Measurements from ENCODE around the gene FILIP1L.

Gene FILIP1L

DNA sequence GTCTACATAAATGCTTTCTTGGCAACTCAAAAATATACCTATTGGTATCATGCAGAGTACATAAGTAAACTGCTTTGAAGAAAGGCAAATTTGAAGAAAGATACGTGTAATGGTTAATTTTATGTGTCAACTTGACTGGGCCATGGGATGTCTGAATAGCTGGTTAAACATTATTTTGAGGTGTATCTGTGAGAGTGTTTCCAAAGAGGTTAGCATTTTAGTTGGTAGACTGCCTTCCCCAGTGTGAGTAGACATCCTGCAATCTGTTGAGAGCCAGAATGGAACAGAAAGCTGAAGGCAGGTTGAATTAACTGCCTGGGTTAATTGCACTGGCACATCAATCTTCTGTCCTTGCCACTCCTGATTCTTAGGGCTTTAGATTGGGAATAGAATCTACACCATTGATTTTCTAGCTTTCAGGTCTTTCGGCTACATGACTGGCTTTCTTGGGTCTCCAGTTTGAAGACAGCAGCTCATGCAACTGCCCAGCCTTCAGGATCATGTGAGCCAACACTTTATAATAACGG is 198.3 kb downstream of the FILIP1L start:
- DNase-seq = no peak

DNA sequence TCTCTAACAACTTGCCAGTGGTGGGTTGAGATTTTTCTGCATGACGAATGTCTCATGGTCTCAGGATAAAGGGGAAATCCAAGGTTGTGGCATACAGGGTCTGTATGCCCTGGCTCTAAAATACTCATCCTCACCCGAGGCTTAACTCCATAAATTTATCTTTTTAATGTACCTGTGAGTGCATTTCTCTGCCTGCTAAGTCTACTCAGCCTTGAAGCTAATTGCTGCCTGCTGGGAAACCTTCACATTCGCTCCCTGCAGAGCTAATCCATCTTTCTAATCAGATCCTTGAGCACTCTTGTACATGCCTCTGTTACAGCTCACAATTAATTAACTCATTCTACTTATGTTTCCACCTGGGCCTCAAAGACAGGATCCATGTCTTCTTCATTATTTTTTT is 202.9 kb downstream of the FILIP1L start:
- no peak for DNase-seq

DNA sequence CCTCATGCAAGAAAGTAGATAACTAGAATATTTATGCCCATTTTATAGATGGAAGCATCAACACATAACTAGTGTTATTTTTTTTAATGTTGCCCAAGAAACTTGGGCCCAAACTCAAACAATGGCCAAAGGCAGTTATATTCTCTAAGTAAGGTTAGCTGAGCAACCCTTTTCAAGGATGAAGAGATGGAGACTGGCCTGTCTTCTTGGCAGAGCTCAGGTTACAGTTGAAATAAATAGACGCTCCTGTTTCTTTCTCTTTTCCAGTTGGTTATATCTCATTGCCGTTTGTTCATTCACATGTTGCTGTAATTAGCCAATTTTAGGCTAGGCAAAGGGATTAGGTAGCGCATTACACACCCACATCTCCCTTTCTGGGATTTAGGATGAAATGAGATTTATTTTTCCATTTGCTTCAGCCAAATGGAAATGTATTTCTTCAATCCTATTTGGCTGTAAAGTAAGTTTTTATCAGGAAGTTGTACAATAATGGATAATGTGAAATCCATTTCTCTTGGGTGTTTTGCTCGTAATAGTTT is 203.5 kb downstream of the FILIP1L start:
- DNase-seq = no peak

DNA sequence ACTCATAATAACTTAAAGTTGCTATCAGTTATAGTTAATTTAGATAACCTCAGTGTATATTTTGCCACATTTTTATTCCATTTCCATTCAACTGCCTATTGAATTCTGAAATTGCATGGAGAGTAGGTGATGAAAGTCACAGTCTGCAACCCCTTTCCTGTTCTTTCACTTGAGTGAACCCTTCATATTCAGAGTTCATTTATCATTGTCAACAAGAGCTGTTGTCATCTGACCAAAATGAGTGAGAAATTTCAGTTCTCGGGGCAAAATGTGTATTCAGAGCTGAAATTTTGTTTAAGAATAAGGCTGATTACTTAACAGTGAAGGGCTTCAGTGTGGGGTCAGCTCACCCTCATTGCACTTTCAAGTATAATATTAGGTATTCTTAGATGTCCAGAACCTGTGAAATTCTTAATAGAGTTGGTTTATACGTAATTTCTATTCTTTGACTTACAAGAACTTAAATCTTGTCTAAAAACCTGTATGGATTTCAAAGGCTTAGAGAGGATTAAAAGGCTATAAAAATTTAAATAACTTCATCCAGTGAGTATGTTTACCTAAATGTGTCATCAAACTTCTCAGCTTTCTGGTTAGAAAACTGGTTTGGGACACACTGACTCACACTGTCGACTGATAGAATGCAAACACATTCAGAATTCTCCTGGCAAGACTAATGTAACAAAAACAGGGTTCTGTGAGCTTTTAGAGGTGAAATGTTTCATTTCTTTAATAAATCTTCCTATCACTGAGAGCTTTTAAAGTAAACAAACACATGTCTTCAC is 204.4 kb downstream of the FILIP1L start:
- DNase-seq = no peak

DNA sequence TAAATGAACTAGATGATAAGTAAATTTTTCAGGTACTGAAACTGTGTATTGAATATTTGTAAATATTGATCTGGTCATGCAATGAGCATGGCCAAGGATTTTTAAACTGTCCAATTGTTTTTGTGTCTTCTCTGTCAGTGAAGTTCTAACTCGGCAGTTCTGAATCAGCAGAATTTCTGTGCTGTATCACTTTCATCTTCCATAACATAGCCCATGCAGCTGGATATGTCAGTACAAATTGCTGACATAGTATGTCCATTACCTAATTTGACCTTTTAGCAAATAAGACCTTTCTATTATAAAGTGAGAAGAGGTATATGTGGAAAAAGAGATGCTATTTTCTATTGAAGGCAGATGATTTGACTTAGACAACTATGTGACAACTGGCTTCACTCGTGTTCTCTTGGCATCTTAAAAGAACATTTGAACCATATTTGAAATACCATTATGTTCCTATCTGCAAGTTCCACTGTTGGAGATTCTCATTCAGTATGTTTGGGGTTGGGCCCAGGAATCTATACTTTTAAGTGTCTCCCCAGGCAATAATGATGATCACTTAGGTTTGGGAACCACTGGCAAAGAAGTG is 206.2 kb downstream of the FILIP1L start:
- no peak for DNase-seq

DNA sequence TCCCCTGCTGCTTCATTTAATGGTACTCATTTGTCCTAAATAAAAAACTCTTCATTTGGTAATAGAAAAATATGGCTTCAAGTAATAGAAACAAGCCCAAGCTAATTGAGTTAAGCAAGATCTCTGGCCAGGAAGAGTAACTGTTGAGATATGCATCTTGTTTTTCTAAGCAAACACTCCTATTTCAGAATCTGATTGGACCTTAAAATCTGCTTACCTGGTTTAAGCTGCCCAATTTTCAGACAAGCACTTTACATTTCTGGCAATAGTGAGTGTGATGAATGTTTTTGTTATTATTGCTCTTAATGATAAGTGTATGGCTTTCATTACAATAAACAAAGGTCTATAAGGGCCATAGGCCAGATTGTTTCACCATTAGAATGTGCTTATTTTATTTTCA is 210.4 kb downstream of the FILIP1L start:
- DNase-seq = no peak

DNA sequence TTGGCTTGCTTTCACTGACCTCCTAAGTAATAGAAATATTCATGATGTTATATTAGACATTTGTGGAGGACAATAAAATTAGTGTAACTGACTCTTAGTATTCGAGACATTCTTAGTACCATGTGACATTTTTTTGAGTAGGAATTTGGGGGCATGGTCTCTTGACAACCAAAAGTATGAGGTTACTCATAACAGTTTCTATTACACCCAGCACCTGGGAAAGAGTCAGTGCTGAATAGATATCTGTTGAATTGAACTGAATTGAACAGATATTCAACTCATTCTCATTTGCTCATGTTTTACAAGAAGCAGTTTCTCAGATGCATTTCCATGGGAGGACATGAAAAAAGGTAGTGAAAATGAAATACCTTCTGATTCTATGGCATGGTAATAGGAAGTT is 212.2 kb downstream of the FILIP1L start:
- no peak for DNase-seq

DNA sequence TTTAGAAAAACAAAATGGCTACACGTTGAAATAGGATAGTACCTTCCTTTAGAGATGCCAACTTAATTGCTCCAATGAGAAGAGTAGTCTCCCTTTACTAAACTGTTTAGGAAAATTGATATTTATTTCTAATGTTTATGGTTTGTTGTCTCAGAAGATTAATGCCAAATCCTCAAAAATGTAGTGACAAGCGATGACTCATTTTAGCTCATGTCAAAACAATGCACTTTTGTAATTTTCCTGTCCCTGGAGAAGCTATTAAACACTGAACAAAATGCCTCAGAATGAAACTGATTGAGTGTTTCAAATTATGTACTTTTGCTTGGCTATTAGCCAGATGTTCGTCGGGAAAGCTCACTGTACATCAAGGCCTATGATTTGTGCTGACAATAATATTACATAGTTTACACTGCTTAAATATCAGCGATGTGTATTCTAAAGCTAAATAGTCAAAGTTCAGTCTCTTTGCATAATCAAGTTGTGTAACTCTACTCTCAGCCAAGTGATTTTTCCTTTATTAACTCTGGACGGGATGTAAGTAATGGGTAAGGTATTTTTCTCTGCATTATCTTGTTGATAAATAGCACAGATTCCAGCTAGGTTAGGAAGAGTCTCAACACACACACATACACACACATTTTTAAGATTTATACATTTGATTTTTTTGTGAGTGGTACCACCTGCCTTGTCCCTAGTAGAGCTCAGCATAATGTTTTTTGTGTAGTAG is 212.9 kb downstream of the FILIP1L start:
- DNase-seq = no peak

DNA sequence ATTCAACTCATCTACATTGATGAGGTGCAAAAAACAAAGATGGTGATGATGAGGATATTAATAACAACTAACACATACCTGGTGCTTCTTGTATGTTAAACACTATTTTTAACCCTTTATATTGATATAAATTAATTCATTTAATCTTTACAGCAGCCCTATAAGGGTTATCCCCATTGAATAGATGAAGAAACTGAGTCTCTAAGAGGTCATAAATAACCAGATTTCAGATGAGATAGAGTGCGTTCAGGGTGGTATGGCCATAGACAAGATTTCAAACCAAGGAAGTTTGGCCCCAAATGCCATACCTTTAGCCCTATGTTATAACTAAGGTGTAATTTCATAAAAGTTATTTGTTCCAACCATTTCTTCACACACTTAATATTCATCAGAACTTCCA is 214.1 kb downstream of the FILIP1L start:
- no peak for DNase-seq

DNA sequence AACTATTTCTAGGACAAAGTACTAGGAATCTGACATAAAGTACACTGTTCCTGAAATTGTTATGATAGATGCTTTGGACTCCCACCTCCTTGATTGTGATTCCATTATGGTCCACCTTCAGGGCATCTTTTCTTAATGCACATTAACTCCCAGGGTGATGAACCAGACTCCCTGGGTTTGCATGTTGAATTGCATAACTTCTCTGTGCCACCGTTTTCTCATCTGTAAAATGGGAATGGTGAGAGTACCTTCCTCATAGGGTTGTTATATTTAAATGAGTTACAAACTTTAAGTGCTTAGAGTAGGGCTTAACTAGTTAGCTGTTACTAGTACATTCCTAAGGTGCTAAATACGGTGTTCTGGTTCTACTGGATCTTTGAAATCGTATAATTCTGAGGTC is 214.7 kb downstream of the FILIP1L start:
- no peak for DNase-seq

DNA sequence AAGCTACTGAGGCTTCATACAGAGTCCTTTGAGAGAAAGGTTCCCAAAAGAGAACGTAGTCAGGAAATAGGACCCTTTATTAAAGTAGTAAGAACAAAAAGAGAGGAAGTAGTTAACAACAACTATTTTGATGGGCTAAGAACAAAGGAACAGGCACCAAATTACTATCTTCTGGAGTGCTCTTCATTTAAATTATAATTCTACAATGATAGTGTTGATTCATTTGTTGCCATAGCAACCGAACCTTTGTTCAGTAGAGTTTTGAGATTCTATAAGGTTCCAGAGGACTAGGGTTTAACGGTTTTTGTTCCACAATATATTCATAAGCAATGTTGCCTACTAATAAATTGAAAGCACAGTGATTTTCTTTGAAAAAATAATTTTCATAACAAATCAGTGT is 217.8 kb downstream of the FILIP1L start:
- peak; percentile 36 to 41 for DNase-seq

DNA sequence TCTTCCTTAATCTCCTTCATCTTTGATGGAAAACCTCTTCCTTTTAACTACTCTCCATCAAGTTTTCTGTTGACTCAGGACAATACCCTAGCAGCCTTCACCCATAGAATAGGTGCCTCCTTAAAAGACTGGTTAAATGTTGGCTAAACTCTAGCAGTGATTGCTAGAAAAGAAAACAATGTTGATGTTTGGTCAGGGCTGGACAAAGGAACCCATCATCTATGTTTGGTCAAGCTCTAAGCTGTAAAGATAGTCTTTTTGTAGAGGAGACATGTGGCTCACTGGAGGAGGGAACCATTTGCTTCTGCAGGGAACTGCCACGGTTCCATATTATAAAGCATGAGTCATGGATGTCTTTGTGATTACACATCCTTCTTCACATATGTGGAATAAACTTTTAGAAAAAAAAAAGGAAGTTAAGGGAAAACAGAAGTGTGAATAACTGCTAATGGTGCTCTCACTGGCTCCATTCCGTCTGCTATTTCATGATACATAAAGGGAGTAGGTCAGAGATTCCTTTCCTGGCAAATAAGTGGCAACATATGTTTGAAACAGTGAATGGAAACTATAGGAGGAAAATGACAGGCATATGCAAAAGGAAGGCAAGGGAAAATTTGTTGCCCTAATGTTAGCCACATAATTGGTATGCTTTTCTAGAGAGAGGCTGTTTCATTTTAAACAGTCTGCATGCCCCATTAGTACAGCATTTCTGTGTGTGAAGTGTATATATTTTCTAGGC is 218.4 kb downstream of the FILIP1L start:
- peak; percentile 77 to 83 for DNase-seq

DNA sequence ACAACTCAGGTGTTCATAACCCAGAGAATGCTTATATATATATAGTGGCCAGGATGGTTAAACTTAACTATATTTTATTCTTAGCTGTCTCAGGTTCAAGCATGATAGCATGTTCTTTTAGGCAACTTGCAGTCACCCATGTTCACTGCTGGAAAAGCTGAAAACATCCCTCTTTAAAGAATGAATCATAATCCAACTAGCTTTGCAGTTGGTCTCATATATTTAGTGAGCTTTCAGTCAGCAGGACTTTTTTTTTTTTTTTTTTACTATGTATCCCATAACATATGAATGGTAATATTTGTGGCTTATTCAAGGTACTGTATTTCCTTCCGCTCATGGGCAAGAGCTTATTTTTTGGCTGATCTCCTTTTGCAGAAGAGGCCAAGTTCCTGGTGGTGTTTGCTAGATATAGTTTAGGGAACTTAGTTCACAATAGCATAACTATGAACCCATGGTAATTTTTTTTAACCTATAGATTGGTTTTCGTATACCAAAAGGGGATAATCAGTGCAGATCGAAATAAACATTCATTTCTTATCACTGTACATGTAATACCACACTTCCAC is 219.1 kb downstream of the FILIP1L start:
- peak; percentile 80 to 85 for DNase-seq

DNA sequence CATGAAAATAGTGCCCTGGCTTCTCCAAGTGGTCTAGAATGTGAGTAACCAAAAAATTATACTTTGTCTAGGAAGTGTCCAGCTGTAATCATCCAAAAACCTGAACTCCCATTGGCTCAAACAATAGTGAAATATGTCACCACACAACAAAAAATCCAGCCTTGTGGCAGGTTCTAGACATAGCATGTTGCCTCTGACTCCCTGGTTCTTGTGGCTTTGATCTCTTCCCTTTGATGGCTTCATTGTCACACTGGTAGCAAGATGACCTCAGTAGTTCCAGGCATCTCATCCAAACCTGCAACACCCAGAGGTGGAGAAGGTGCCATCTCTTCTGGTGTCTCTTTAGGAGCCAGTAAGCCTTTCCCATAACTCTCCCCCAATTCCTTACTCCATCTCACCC is 222.0 kb downstream of the FILIP1L start:
- peak in 1 of 2 experiments; percentile 24 for DNase-seq

DNA sequence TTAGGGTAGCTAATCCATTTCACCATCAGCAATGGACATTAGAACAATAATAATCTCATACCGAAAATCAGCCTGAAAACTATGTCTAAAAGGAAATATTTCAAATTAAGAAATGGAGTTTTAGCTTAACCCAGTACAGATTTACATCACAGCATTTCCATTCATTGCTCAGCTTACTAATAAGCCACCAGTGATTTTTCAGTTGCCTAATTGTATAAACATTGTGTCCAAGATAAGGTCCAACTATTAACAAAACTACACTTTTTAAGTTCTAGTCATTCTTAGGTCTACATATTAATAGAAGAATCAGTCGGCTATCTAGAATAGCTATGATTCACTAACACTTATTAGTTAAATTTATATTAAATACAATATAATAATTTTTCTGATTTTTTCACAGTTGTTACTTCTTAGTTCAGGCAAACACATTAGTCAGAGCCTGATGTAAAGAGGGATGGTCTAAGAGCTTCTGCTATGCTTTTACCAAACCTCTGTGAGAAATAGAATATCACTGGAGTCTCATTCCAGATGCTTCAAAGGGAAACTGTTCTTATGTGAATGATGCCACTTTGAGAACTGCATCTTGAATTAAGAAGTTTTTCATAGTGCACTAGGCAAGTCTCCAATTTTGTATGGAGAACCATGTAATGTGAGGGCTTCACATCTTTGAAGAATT is 222.6 kb downstream of the FILIP1L start:
- no peak for DNase-seq

DNA sequence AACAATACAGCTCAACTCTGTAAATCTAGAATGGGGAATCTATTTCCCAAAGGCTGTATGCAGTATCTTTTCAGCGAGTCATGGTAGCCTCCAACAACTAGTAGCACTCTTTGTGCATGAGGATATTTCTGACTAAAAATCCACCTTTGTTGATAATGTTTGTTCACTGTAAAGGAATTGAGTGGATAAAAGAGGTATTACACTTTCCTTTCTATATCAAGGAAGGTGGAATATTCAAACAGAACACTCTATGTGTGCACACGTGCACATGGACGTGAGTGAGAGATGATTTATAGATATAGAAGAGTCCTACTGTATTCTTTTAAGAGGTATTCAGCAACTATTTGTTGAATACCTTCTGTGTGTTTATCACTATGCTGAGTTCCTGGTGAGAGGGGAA is 228.4 kb downstream of the FILIP1L start:
- no peak for DNase-seq

DNA sequence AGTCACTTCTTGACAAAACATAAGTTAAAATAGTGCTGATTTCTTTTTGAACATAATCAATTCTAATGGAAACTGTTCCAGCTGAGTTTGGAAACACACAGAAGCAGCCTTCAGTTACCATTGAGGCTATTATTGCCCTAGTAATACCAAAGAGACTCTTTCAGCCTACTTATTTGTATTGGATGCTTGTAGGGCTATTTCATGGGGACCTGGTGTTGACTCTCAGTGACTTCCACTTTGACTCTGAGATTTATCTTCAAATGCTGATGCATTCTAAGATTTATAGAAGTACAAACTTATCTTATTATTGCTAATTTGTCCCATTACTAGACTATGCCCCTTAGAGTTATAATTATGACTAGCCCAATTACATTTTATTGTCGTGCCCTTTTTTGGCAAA is 229.2 kb downstream of the FILIP1L start:
- no peak for DNase-seq

DNA sequence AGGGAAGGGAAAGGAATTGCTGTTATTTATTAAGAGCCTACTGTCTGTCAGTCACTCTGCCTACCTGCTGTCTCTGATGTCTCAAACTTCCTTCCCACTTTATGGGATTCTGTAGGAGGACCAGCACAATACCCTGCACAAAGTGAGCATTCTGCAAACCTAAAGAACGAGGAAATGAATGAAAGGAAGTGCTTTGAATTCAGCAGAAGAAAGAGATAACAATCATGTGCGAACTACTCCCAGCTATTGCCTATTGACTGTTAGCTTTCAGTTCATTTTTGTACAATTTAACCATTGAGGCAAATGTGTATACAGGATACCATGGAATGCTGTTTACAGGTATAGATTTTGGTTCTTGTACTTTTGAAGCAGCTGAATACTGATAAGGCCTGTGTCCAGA is 229.8 kb downstream of the FILIP1L start:
- DNase-seq = no peak

DNA sequence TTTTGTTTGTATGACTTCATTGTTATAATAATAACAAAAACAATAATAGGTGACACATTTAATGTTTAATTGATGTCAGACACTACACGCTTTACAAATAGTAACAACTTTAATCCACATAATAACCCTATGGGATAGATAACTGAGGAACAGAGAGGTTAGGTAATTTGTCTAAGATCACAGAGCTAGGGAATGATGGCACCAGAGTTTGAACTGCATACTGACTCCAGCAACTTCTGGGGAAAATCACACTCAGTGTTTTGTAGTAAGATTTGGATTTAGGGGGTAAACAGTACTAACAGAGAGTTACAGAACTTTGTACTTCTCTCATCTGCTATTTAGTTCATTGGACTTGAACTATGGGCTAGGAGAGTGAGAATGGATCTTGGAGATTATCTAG is 230.6 kb downstream of the FILIP1L start:
- no peak for DNase-seq

DNA sequence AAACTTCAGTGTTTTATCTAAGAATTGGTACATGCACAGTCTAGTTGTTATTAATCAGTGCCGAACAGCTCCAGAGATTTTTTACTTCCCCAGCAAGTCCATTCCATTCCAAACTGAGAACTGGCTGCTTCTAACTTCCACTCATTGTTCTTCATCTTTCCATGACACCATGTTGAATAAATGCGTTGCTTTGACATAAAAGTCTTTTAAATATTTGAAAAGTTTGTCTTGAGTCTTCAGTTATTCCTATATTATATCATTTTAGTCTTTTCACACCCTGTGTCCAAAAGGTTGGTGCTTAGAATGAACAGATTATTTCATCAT is 231.2 kb downstream of the FILIP1L start:
- no peak for DNase-seq

DNA sequence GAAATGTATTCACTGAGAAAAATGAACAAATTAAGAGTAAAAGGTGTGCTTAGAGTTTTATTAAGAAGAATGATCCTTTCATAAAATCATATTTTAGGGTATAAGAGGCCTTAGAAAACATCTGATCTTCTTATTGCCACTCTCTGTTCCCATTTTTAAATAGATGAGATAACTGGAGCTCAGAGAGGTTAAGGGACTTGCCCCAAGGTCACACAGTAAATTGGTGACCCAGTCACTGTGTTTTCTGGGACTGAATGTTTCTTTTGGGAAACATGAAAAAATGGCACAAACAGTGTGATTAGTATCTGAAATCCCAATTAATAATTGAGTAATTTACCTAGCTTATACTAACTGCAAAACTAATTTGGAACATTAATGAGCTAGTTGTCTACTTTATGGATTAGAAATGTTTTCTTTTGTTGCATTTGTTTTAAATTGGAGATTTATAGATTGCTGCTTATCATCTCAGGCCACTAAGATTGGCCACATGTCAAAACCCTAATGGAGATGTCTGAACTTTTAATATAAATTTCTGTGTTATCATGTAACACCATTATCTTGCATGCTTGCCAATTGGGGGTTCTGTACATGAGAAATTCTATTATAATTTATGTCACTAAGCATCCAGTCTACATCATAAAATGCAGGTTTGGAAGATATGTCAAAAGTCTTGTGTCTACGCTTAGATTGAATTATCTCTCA is 231.7 kb downstream of the FILIP1L start:
- DNase-seq = no peak

Measured in Kasumi-1 (cell line).